A673 (cell line): ENCODE data around the gene C11orf52. TPM values are rescaled to one million over a fixed set of nuclear protein-coding genes. Genes with fewer than 3 reads are reported as not detected.

ENCODE experiments used
- BruUV-seq: library from RNA; stranded (reverse); fragments of 400-500 nt; replicated peaks from 2 replicates; lab custom pipeline; 2021; lab: Mats Ljungman, UMichigan
- CTCF ChIA-PET: fragments of 300-600 bp; sonication (Branson Sonifier 250); formaldehyde crosslinking; loops from one replicate; lab custom pipeline; 2022; ENCODE audit warnings: antibody characterized with exemption; lab: Charles Lee
- POLR2A ChIA-PET: fragments of 300-600 bp; sonication (Branson Sonifier 250); formaldehyde crosslinking; loops from one replicate; lab custom pipeline; 2022; ENCODE audit warnings: antibody characterized with exemption; ENCODE audit not compliant: low non-redundant PET; lab: Charles Lee
- DNase-seq: peaks from one replicate; pipeline ENCODE4 v3.0.0-alpha.2; 2015; ENCODE audit warnings: low spot score
- H3K27ac ChIP-seq: fragments of 200-600 bp; sonication (generic); 2 replicates; pipeline ENCODE4 v1.5.1; 2016; ENCODE audit warnings: mixed run types, low read depth, mild to moderate bottlenecking, mixed read lengths, antibody characterized with exemption, low read length; ENCODE audit not compliant: poor library complexity, severe bottlenecking
- H3K27me3 ChIP-seq: fragments of 200-600 bp; sonication (generic); replicated peaks from 2 replicates; pipeline ENCODE4 v1.6.1; 2017; ENCODE audit warnings: mixed run types, low read depth, mild to moderate bottlenecking, mixed read lengths, antibody characterized with exemption, low read length; ENCODE audit not compliant: insufficient read depth, poor library complexity
- H3K36me3 ChIP-seq: fragments of 200-600 bp; sonication (generic); 2 replicates; pipeline ENCODE4 v1.6.1; 2016; ENCODE audit warnings: mixed run types, mild to moderate bottlenecking, mixed read lengths, antibody characterized with exemption, low read length; ENCODE audit not compliant: insufficient read depth, poor library complexity, severe bottlenecking
- H3K4me1 ChIP-seq: fragments of 200-600 bp; sonication (generic); 2 replicates; pipeline ENCODE4 v1.6.1; 2017; ENCODE audit warnings: mixed run types, mild to moderate bottlenecking, mixed read lengths, antibody characterized with exemption, low read length; ENCODE audit not compliant: insufficient read depth, poor library complexity, severe bottlenecking
- H3K4me3 ChIP-seq: fragments of 200-600 bp; sonication (generic); 2 replicates; pipeline ENCODE4 v1.5.1; 2016; ENCODE audit warnings: low read depth, mixed run types, mild to moderate bottlenecking, mixed read lengths, low read length; ENCODE audit not compliant: poor library complexity, severe bottlenecking
- H3K9me3 ChIP-seq: fragments of 200-600 bp; sonication (generic); 2 replicates; pipeline ENCODE4 v1.6.1; 2016; ENCODE audit warnings: mixed run types, low read depth, mild to moderate bottlenecking, mixed read lengths, antibody characterized with exemption, low read length; ENCODE audit not compliant: poor library complexity, severe bottlenecking
- EZH2 ChIP-seq: fragments of 200-600 bp; sonication (generic); IDR thresholded peaks from 2 replicates; pipeline ENCODE4 v1.6.1; 2017; ENCODE audit warnings: borderline replicate concordance, low read depth, mild to moderate bottlenecking, mixed read lengths, antibody characterized with exemption, low read length; ENCODE audit not compliant: poor library complexity, severe bottlenecking
- intact Hi-C: fragments of 100-400 bp; cut with micrococcal nuclease; formaldehyde crosslinking; loops from one replicate; pipeline ENCODE4 v1.10.0; 2022; ENCODE audit not compliant: unreplicated experiment
- total RNA-seq: library from RNA; stranded (reverse); gene quantifications from 2 replicates; pipeline ENCODE4 v1.2.3, GENCODE V29; 2021
- TF ChIP-seq, protein P1 (sequence below): fragments of 300-800, 200-600 bp; sonication (generic); conservative IDR thresholded peaks from 2 replicates; pipeline ENCODE4 v1.5.1; 2017; ENCODE audit warnings: low read depth, mild to moderate bottlenecking, antibody characterized with exemption, low read length, moderate library complexity, mixed read lengths

C11orf52 gene
- total RNA-seq, 1 experiment from 2014 or later, result 1.4 TPM

- intact Hi-C loops, result no loop called here
- Histone ChIP-seq H3K4me3 (no peak overlapping the region), H3K27ac (no peak overlapping the region), H3K27me3 (no peaks in the 10 kb centered on the region), H3K4me1 (peaks cover 3% of the 10 kb centered on the region), H3K36me3 (no peaks in the 10 kb centered on the region), H3K9me3 (no peaks in the 10 kb centered on the region)
- no TSS peak for BruUV-seq
- ChIA-PET CTCF (no interaction called here), POLR2A (no interaction called here)
- no peak for DNase-seq
- TF ChIP-seq EZH2, result no peak
- TF ChIP-seq, protein P1, sequence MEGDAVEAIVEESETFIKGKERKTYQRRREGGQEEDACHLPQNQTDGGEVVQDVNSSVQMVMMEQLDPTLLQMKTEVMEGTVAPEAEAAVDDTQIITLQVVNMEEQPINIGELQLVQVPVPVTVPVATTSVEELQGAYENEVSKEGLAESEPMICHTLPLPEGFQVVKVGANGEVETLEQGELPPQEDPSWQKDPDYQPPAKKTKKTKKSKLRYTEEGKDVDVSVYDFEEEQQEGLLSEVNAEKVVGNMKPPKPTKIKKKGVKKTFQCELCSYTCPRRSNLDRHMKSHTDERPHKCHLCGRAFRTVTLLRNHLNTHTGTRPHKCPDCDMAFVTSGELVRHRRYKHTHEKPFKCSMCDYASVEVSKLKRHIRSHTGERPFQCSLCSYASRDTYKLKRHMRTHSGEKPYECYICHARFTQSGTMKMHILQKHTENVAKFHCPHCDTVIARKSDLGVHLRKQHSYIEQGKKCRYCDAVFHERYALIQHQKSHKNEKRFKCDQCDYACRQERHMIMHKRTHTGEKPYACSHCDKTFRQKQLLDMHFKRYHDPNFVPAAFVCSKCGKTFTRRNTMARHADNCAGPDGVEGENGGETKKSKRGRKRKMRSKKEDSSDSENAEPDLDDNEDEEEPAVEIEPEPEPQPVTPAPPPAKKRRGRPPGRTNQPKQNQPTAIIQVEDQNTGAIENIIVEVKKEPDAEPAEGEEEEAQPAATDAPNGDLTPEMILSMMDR, result no peak
Observed at GRCh38 chr11:111946499-111946898, 27.8 kb downstream of the C11orf52 start.

- Histone ChIP-seq H3K4me1 (peaks cover 3% of the 10 kb centered on the region), H3K4me3 (no peak overlapping the region), H3K36me3 (no peaks in the 10 kb centered on the region), H3K9me3 (no peaks in the 10 kb centered on the region), H3K27me3 (no peaks in the 10 kb centered on the region), H3K27ac (no peak overlapping the region)
- TF ChIP-seq EZH2, result no peak
- TF ChIP-seq, protein P1, result no peak
- ChIA-PET POLR2A (interaction anchor here (0.7 kb wide), 1 partner anchor 16 kb away, joined by 3 read pairs; no protein-coding TSS in a partner anchor), CTCF (no interaction called here)
- DNase-seq, result no peak
- intact Hi-C loops, result no loop called here
- no TSS peak for BruUV-seq
Observed at GRCh38 chr11:111947143-111947542, 28.4 kb downstream of the C11orf52 start.

- no peak overlapping the region for H3K27ac ChIP-seq
- intact Hi-C loops, result no loop called here
- no peak for DNase-seq
- ChIA-PET CTCF (no interaction called here), POLR2A (no interaction called here)
- H3K36me3 ChIP-seq, result no peaks in the 10 kb centered on the region
- no peaks in the 10 kb centered on the region for H3K27me3 ChIP-seq
- H3K9me3 ChIP-seq, result no peaks in the 10 kb centered on the region
- H3K4me1 ChIP-seq, result peaks cover 3% of the 10 kb centered on the region
- TF ChIP-seq, protein P1, result no peak
- no peak overlapping the region for H3K4me3 ChIP-seq
- no TSS peak for BruUV-seq
Observed at GRCh38 chr11:111949519-111950426, 31.1 kb downstream of the C11orf52 start.
